Smooth muscle cell (in vitro differentiated cells): ENCODE results near the gene EIPR1. TPM values are rescaled to one million over a fixed set of nuclear protein-coding genes. Genes with fewer than 3 reads are reported as not detected.

Experiments used
- DNase-seq: peaks from one replicate; lab custom pipeline; 2025; ENCODE audit not compliant: unreplicated experiment; lab: John Stamatoyannopoulos, UW
- H2AFZ ChIP-seq: fragments of 200-600 bp; sonication (generic); 2 replicates; pipeline ENCODE4 v1.6.0; 2016; ENCODE audit warnings: antibody characterized with exemption, low read depth, mild to moderate bottlenecking
- H3F3A ChIP-seq: fragments of 200-600 bp; sonication (generic); 2 replicates; pipeline ENCODE4 v1.6.0; 2017; ENCODE audit warnings: antibody characterized with exemption, low read depth
- H3K27ac ChIP-seq: fragments of 200-600 bp; sonication (generic); 2 replicates; pipeline ENCODE4 v1.5.1; 2016; ENCODE audit warnings: low read depth, mild to moderate bottlenecking
- H3K27me3 ChIP-seq: fragments of 200-600 bp; sonication (generic); 2 replicates; pipeline ENCODE4 v1.6.1; 2016; ENCODE audit warnings: low read depth, mild to moderate bottlenecking
- H3K36me3 ChIP-seq: fragments of 200-600 bp; sonication (generic); 2 replicates; pipeline ENCODE4 v1.5.1; 2016; ENCODE audit warnings: low read depth
- H3K4me1 ChIP-seq: fragments of 200-600 bp; sonication (generic); 2 replicates; pipeline ENCODE4 v1.5.1; 2016; ENCODE audit warnings: low read depth
- H3K4me2 ChIP-seq: fragments of 200-600 bp; sonication (generic); 2 replicates; pipeline ENCODE4 v1.6.0; 2016; ENCODE audit warnings: mild to moderate bottlenecking
- H3K4me3 ChIP-seq: fragments of 200-600 bp; sonication (generic); 2 replicates; pipeline ENCODE4 v1.5.1; 2016; ENCODE audit warnings: mild to moderate bottlenecking
- H3K79me2 ChIP-seq: fragments of 200-600 bp; sonication (generic); 2 replicates; pipeline ENCODE4 v1.6.0; 2016; ENCODE audit warnings: low read depth, mild to moderate bottlenecking
- H3K9ac ChIP-seq: fragments of 200-600 bp; sonication (generic); 2 replicates; pipeline ENCODE4 v1.6.0; 2016; ENCODE audit warnings: low read depth
- H3K9me3 ChIP-seq: fragments of 200-600 bp; sonication (generic); replicated peaks from 2 replicates; pipeline ENCODE4 v1.5.1; 2016; ENCODE audit warnings: low read depth
- H4K20me1 ChIP-seq: fragments of 200-600 bp; sonication (generic); 2 replicates; pipeline ENCODE4 v1.6.0; 2016; ENCODE audit warnings: low read depth
- WGBS: methylation state at CpG from one replicate; pipeline ENCODE4 v1.1.7; 2016; ENCODE audit warnings: low lambda C conversion rate; 5-methylcytosine and 5-hydroxymethylcytosine counted together
- polyA plus RNA-seq: library from polyadenylated mRNA; unstranded; fragments of >200 nt; fragmentation: Nextera tagmentation; extraction: Ambion mirVana; gene quantifications from 2 replicates; pipeline ENCODE4 v1.2.1, GENCODE V29; 2016
- total RNA-seq: library from RNA; depleted of rRNA; stranded (reverse); fragments of >200 nt; gene quantifications from 2 replicates; pipeline ENCODE4 v1.2.3, GENCODE V29; 2014
- TF ChIP-seq, protein P1 (sequence below): fragments of 200-600 bp; sonication (generic); IDR thresholded peaks from 2 replicates; pipeline ENCODE4 v1.5.1; 2017; ENCODE audit warnings: borderline replicate concordance, mild to moderate bottlenecking, antibody characterized with exemption; ENCODE audit not compliant: insufficient read depth, poor library complexity, severe bottlenecking

The EIPR1 gene
- total RNA-seq: 23.1 and 33.8 TPM in 2 replicates
- 18.5 and 25.0 TPM in 2 replicates for polyA plus RNA-seq

DNA sequence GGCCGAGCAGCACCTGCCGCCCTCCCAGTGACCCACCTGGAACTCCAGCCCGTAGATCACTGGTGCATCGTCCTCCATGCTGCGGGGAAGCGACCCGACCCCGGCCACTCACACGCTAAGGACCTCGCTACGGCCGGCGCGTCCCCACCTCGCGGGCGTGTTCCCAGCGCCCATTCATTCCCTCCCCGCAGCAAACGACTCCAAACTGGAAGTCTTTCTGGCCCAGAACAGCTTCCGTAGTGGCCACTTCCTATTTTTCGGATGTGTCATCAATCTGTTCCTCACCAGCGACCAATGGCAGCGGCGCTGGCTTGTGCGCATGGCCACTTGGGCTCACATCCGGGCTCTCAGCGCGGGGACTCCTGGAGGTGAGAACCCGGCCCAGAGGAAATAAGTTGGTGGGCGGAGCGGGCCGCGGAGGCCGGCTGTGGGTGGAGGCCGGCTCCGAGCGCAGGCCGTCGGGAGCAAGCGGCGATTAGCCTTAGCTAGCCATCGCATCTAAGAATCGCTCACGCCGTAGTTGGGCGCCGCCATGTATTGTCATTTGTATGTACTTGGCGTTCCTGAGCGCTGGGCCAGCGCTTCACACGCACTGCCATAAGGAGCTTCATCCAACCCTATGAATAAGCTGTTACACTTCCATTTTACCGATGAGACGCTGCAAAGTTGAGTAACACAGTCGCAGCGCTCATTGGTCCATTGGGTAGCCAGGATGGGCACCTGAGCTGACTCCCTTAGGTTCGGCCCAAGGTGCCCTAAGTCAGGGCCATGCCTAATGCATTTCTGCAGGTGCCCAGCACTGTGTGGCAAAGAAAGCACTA lies at the start of gene EIPR1:
EIPR1 (minus strand) TSS at position 207 of the 821 bp plus-strand sequence; CDS start at position 78, 129 bp downstream.
- Histone ChIP-seq H3F3A (no peaks in the 10 kb centered on the region), H3K27me3 (no peaks in the 10 kb centered on the region), H3K27ac (peak within 1 kb of the TSS; percentile 68), H3K4me3 (peak within 1 kb of the TSS; percentile 85), H3K9ac (peak within 1 kb of the TSS; percentile 68), H4K20me1 (no peaks in the 10 kb centered on the region), H3K4me2 (peak within 1 kb of the TSS; percentile 93), H3K36me3 (no peaks in the 10 kb centered on the region), H3K9me3 (no peaks in the 10 kb centered on the region), H2AFZ (peak within 1 kb of the TSS; percentile 94), H3K4me1 (peaks cover 14% of the 10 kb centered on the region), H3K79me2 (peaks cover 50% of the 10 kb centered on the region)
- peak; percentile 82 for DNase-seq
- WGBS: 4% methylated on average over 57 of the region's 57 CpGs
- TF ChIP-seq, protein P1, sequence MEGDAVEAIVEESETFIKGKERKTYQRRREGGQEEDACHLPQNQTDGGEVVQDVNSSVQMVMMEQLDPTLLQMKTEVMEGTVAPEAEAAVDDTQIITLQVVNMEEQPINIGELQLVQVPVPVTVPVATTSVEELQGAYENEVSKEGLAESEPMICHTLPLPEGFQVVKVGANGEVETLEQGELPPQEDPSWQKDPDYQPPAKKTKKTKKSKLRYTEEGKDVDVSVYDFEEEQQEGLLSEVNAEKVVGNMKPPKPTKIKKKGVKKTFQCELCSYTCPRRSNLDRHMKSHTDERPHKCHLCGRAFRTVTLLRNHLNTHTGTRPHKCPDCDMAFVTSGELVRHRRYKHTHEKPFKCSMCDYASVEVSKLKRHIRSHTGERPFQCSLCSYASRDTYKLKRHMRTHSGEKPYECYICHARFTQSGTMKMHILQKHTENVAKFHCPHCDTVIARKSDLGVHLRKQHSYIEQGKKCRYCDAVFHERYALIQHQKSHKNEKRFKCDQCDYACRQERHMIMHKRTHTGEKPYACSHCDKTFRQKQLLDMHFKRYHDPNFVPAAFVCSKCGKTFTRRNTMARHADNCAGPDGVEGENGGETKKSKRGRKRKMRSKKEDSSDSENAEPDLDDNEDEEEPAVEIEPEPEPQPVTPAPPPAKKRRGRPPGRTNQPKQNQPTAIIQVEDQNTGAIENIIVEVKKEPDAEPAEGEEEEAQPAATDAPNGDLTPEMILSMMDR: no peak

DNA sequence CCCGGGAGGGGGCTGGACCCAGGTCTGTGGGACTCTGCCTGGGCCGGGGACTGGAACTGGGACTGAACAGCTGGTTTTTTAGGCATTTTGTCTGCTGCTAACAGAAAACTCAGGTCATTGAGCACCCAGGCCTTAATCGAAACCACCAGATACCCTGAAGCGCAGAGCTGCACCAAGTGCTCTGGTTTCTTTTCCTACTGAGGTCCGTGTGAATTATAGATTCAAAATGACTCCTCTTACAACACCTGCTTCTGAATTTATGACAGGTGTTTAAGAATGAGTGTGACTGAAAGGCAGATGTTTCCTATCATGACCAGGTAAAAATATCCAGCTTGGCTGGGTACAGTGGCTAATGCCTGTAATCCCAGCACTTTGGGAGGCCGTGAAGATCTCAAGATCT lies 49.7 kb upstream of the EIPR1 start:
- Histone ChIP-seq H4K20me1 (peaks cover 11% of the 10 kb centered on the region), H3K4me3 (no peak overlapping the region), H2AFZ (no peak overlapping the region), H3K4me1 (no peaks in the 10 kb centered on the region), H3K36me3 (no peaks in the 10 kb centered on the region), H3F3A (no peaks in the 10 kb centered on the region), H3K9me3 (no peaks in the 10 kb centered on the region), H3K4me2 (no peak overlapping the region), H3K9ac (no peak overlapping the region), H3K79me2 (no peaks in the 10 kb centered on the region), H3K27me3 (no peaks in the 10 kb centered on the region), H3K27ac (no peak overlapping the region)
- no peak for DNase-seq
- 92% methylated on average over 6 of the region's 6 CpGs for WGBS
- TF ChIP-seq, protein P1: no peak

DNA sequence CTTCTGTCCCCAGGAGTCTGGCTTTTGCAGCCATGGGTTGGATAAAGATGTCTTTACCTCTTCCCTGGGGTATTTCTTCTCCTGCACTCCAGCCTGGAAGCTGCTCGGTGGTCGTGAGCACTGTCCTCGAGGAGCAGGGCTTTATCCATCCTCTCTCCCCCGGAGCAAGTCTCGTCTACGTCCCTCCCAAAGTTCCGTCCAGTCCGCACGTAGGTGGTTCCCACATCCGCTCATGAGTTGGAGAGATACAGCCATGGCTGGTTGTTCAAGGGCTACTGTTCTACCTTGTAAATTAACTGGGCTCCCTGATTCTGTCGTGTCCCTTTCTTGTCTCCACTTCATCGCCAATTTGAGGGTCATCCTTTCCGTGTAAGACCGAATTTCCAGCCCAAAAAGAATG lies 49.0 kb upstream of the EIPR1 start:
- Histone ChIP-seq H3K79me2 (no peaks in the 10 kb centered on the region), H3K27ac (no peak overlapping the region), H3K9me3 (no peaks in the 10 kb centered on the region), H3K4me1 (no peaks in the 10 kb centered on the region), H3K4me2 (no peak overlapping the region), H3K9ac (no peak overlapping the region), H4K20me1 (peaks cover 11% of the 10 kb centered on the region), H3K27me3 (no peaks in the 10 kb centered on the region), H2AFZ (no peak overlapping the region), H3F3A (no peaks in the 10 kb centered on the region), H3K36me3 (no peaks in the 10 kb centered on the region), H3K4me3 (no peak overlapping the region)
- TF ChIP-seq, protein P1: no peak
- DNase-seq: no peak
- WGBS: 98% methylated on average over 14 of the region's 14 CpGs
